COLO668 (cell line): Measurements from ENCODE around the gene ERC2.
"Not testable (repeated sequence)": the region's sequence is repeated elsewhere in the genome, so short reads cannot be mapped to it uniquely, and the experiment has no call there.

ENCODE experiments used
- DNase-seq: peaks from one replicate; lab custom pipeline; 2025; ENCODE audit not compliant: unreplicated experiment; lab: John Stamatoyannopoulos, UW

ERC2 gene

DNA sequence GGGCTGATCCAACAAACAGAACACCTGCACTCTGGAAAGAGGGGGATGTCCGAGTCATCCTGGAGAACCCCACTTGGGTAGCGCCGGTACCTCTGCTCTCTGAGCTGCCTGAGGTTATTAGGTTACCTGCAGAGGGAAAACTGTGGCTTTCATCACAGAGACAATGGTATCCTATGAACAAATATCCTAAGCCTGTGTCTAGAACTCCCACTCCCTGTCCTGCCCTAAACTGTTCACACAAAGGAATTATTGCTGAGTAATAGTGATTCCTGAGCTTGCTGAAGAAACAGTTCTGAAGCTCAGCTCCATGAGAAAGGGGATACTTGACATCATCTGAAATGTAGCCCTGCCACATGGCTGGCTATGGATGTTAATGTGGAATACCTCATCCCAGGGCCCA is 949.2 kb downstream of the ERC2 start:
- no peak for DNase-seq

DNA sequence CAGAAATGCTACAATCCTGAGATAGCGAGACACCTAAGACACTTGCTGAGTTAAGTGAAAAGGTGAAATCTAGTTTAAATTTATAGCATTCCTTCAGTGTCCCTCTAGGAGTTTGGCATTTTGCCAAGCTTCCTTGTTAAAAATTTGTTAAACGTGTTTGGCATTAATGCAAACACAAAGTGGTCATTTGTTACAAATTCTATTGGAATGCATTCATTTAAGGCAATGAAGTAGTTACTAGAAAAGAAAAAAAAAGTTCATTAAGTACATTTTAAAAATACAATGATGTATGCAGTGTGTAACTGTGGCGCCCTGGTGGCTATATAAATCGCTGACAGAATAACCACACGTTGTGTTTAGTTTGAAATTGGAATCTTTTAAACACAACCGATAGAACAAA is 949.8 kb downstream of the ERC2 start:
- DNase-seq = no peak

DNA sequence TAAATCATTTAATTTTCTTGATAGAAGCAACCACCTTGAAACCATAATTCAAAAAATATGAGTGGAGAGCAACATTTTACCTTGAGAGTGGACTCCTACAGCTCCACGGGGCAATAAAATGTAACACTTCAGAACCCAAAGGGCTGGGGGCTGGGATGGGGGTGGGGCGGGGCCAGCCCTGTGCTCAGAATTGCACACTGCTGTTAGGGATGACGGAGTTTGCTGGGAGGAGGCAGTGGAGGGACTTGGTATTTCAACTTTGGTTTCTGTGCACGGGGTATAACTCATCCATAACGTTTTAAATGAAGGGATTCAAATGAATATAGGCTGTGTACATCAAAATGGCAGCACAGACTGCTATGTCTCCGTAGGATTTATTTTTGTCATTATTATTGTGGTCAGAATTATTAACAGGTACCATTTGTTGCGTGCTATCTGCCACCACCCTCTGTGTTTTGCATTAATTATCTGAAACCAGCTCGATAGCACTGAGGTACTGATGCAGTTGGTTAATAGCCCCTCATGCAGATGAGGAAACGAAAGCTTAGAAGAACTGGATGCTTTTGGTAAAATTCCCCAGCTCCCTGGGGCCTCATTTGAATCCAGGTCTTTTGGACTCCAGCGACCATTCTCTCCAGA is 951.8 kb downstream of the ERC2 start:
- no peak for DNase-seq

DNA sequence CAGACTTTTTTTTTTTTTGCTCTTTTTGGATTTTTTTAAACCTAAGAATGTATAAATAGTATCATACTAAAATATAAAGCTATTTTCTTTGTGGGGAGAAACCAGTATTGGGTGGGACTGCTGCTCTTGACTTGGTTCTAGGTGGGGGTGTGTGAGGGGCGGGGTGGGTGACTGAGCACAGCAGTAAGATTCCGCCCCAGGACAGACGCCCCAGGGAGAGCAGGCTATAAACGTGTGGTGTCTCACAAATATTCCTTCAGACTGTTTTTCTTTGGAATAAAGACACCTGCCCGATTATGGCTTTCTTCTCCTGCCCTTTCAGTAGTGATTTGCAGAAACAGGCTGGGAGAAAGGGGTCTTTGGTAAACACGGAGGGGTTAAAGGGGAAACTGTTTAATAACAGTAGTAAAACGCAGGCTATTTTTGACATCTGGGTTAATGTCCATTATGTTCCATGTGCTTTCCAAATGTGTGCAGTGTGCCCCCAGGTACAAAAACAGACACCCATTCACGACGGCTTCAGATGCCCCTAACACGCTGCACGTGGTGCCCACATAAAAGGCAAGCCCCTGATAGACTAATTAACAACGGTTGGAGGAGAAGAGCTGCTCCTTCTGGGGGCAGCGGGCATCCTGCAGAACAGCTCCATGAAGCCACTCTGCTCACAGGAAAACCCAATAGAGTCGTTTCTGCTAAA is 952.6 kb downstream of the ERC2 start:
- DNase-seq = no peak

DNA sequence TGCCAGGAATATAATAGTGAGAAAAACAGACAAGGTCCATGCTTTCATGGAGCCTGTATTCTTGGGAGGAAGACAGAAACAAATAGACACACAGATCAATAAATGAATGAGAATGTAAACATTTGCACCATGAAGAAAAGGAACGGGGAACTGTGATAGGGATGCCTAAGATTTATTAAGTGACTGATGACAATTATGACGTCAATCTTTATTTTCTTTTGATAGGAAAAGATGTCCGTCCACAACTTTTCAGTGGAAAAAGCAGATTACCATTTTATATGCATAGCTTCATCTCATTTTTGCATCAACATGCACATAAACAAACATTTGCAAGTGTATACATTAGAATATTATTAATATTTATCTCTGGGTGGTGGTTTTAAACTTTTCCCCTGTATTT is 953.3 kb downstream of the ERC2 start:
- DNase-seq = no peak

DNA sequence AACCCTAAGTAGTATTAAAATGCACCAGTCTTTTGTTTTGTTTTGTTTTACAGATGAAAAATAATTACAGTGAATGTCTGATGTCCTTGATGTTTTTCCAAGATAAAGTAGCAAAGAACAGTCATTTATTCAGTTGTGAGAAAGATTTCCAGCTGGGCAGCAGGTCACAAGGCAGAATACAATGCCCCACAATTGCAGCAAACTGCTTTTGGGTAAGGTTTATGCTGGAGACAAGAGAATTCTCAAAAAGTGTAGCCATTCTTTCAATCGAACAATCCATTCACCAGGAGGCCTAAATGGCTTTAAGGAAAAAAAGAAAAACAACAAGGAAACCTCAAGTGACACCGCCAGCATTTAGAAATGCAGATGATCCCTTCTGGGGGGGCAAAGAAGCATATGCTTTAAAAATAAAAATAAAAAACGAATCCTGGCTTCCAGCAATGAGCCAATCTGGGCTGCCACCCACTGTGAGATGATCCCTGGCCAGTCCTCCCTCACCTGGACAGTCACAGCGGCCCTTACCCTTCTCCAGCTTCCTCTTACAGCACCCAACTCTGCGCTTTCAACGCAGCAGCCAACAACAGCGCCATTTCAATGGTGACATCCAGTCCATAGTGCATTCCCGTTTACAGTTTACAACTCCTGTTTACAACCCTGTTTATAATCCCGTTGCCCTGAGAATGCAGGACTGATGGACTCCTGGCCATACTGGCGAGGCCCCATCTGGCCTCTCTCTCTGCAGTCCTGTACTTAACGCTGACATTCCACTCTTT is 955.5 kb downstream of the ERC2 start:
- no peak for DNase-seq

DNA sequence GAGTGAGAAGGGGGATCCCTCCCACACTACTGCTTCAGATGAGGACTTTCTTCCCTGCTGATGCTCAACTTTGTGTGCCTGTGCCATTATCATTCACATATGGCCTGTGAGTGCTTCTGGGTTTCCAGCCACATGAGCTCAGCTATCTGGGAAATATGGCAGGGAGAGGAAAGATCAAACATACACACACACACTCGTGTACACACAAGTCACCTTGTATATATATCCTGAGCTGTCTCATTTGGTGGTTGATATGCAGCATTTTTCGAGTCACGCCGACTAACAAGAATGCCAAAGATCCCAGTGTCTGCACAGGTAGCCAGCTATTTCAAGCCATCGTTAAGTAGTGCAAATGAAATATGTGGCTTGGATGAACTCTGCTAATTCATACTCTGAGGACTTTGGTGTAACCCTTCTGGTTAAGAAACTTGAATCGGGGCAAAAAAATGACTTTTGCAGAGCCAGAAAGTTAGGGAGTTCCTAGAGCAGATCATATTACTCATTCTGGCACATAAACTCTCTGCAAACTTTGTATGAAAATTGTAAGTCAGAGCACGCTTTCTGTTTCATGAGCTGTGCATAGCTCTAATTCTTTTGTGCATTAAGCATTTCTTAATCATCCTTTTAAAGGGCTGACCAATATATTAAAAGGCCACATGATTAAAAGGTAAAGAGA is 956.2 kb downstream of the ERC2 start:
- DNase-seq = no peak

DNA sequence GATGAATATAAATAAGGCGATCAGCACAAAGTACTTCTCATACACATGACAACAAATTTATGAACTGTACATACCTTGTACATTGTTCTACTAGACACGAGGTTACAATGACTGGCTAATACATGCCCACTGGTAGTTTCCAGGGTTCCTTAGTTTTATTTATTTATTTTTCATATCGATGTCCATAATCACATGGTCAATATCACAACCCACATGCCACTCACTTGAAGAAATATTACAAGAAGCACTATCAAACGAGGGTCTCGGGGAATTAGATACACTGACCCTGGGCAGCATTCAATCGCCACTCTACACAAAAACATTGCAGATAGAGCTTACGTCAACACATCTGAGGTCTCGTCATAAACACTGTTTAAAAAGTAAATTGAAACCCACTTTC is 959.9 kb downstream of the ERC2 start:
- no peak for DNase-seq

DNA sequence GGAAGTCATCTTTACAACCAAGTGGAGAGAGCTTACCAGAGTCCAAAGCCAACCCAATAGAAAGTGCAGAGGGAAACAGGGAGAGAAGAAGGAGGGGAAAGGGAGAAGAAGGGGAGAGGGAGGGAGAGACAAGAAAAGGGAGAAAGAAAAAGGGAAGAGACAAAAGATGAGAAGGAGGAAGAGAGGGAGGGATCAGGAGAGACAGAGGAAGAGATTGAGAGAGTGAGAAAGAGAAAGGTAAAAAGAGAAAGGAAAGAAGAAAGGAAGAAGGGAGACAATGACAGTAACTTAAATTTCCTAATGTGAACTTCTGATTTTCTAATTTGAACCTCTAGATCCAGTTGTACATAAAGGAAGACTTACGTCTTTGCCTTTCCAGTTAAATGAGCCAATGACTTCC is 960.5 kb downstream of the ERC2 start:
- no peak for DNase-seq

DNA sequence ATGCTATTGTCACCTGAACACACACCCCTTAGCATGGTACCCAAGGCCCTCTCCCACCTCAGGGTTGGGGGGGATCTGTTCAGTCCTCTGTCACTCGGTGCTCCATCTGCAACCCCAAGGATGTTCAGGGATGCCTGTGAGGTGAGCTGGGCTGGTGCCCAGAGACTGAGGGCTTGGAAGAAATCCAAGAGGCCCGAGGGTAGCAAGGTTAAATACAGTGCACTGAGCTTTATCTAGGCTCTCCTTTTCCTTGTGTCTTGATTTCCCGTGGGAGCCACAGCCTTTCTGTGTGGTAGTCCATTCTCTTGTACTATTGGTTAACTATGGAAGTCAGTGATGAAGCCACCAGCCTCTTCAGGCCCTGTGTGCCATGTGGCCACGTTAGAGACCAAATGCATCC is 962.5 kb downstream of the ERC2 start:
- no peak for DNase-seq

DNA sequence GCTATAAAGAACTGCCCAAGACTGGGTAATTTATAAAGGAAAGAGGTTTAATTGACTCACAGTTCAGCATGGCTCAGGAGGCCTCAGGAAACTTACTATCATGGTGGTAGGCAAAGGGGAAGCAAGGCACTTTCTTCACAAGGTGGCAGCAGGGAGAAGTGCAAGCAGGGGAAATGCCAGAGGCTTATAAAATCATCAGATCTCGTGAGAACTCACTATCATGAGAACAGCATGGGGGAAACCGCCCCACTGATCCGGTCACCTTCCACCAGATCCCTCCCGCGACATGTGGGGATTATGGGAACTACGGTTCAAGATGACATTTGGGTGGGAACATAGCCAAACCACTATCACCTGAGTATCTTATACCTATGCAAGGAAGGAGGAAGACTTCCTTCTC is 963.2 kb downstream of the ERC2 start:
- DNase-seq = not testable (repeated sequence)

DNA sequence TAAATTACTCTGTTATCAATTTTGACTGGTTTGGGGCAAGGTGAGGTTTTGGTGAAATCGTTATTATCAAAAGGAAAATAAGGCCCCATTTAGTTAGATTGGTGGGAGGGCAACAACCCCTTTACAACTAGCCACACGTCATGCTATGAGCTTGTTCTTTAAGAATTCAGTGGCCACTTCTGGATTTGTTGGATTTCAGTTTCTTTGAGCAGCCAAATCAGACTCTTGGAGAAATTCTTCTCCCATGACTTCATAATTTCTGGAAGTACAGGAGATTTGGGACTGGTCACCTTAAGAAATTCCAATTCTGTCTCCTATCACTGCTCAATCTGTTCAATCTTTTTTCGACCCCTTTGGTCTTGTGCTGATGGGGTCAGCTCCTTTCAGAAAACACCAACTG is 966.4 kb downstream of the ERC2 start:
- no peak for DNase-seq

DNA sequence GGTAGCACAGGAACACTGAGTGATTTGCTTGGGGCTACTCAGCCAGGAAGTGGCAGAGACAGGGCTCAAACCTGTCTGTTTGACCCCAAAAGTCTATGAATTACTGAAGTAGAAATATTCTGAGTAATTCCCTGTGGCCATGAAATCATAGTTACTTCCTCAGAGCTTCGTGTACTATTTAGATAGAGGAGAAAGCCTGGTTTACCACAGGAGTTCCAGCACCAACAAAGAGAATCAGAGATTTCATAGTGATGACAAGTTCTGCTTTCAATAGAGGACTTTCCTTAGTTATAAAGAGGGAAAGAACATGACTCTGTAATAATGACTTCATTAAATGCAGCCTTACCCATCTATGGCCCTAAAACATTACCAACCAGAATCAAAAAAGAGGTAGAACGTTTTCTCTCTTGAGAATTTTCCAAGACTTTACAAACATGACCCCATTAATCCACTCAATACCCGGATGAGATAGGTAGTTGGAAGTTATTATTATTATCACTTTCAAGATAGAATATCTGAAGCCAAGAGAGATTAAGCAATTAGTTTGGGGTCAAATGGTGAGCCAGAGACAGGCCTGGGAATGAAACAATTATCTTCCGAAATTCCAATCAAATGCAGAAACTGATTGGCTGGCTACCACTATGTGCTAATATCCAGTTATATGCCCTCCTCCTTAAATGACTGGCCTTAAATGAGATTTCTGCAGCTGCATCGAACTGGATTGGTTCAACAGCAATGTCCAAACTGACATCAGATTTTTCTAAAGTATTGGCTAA is 967.5 kb downstream of the ERC2 start:
- DNase-seq = no peak

DNA sequence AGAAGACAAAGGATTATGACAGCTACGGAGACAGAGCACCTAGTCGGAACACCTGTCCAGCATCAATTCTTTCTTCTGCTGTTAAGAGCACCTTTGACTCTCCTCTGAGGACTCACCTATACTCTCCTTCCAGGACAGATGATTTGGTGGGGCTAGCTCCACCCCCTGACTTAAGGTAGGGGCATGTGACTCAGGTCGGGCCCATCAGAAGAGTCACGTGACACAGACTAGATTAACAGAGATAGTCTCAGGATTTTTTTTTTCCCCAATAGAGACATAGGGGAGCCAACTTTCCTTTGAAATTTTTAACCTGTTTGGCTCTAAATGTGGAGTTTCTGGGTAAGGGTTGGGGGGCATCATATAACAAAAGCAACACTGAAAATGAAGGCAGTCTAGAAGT is 969.7 kb downstream of the ERC2 start:
- no peak for DNase-seq

DNA sequence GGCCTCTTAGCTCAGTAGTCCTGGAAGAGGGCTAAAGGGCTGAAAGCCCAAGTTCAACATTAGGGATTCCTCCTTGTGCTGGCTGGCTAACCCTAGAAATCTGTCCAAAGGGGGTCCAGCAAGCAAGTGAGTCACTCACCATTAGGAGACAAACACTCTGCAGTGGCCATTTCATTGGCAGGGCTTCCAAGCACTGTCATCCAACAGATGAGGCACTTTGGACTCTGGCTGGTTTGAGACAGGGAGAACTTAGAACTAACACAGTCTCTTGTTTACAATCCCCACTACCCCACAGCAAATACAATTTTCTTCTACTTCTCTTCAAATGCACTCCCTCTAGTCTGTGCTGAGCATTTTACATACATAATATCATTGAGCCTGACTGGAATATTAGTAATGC is 971.0 kb downstream of the ERC2 start:
- DNase-seq = no peak

DNA sequence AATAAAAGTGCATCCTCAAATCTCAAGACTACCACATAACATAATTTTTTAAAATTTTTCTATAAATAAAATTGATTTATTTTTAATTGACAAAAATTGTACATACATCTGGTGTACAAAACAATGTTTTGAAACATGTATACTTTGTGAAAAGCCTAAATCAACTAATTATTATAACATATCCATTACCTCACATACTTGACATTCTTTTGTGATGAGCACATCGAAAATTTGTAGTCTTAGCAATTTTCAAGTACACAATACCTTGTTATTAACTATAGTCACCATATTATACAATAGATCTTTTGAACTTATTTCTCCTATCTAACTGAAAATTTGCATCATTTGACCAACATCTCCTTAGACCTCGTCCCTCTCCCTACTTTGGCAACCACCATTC is 973.3 kb downstream of the ERC2 start:
- no peak for DNase-seq

DNA sequence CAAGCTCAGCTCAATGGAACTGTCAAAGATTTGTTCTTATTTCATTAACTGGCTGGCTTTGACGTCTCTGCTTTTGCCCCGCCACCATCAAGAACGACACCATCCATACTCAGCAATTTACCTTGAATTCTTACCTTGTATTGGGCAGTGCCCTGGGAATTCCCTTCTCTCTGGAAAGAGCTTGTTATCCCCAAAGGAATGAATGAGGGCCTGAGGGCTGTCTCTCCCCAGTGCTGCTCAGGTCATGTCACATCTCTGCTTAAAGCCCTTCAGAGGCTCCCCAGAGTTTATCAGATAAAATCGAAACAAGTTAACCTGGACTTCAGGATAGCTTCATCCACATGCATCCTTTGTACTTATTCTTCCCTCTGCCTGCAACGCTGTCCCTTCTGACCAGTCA is 975.3 kb downstream of the ERC2 start:
- DNase-seq = no peak

DNA sequence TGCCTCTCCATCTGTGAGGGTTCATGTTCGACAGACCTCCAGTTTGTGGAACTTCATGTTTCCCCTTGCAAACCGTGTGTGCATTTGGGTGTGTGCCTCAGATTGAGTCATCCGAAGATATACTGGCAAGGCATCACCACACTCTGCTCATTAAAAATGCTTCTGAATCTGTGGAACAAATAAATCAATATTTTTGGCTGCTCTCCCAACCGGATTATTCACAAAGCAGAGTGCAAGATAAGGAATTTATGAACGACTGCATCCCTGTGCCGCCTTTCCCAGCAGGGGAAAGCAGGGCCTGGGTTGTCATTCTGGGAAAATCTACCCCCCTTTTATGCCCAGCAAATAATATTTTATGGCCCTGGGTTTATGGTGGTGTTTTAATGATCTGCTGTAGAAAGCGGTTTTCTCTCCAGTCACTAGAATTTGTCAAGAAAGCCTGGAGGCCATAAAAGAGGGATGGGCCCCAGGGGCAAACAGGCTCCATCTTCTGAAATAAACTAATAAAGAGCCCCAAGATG is 976.9 kb downstream of the ERC2 start:
- no peak for DNase-seq

DNA sequence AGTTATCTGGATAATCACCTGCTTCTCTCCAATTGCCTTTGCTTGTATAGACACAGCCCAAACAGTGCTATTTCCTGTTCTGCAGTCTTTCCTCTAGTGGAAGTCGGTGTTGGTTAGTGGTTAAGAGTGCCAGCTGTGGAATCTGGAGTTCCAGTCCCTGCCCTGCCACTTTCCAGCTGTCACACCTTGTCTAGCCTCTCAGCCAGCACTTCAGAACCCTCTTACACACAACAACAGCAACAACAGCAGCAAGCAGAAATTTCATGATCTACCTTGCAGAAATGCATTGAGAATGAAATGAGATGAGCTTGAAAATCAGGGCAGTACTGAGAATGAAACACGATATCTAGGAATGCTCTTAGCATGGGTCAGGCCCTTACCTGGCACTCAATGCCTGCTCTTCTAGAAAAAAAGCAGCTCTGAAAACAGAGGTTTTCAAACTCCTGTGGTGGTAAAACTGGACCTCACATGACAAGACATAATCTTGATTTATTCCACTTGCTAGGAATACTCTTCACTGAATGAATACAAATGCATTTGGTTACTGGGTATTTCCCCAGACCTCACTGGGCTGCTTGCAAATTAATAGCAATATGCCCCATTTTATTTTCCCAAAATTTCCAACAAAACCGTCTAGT is 977.9 kb downstream of the ERC2 start:
- no peak for DNase-seq

DNA sequence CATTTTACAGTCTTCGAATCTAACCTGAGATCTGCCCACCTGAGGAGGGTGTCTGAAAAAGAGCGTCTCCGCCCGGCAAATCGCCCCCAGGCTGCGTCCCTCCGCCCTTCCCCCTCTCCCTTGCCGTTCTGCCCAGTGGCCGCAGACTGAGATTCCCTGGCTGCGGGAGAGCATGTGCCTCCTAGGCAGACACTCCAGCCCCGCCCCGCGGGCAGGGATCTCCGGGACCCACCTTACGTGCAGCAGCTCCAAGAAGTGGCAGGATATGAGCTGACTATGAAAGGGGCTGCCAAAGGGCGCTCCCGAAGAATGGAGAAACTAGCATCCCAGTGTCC is 978.5 kb downstream of the ERC2 start:
- no peak for DNase-seq
